Activated T-cell treated with anti-CD3 and anti-CD28 coated beads, Interleukin-2, amount 50 U/mL, for 72 hours (primary cell): ENCODE results near the gene TRIM66. TPM values are rescaled to one million over a fixed set of nuclear protein-coding genes. Genes with fewer than 3 reads are reported as not detected.
A peak's percentile ranks its signal among the peaks of the same experiment; 100 is the strongest.

ENCODE experiments used
- ATAC-seq, 2 donors: fragments of 150-1000 bp; cut with Tn5 transposase; replicated peaks in 1 of 2; 2 replicates each; pipeline ENCODE4 v1.10.0; 2021; ENCODE audit warnings: moderate library complexity in 2 of 2, mild to moderate bottlenecking in 1 of 2
- DNase-seq, 2 donors: peaks; one replicate each; pipeline ENCODE4 v3.0.0; 2021 to 2022; ENCODE audit warnings: mixed read lengths in 1 of 2
- H3K27ac Mint-ChIP-seq: one replicate; pipeline ENCODE4 v1.8.0; 2022; ENCODE audit warnings: mild to moderate bottlenecking, moderate library complexity, mixed read lengths
- H3K27me3 Mint-ChIP-seq: one replicate; pipeline ENCODE4 v1.8.0; 2022; ENCODE audit warnings: low read depth, mixed read lengths
- H3K36me3 Mint-ChIP-seq, 2 donors: one replicate each; pipeline ENCODE4 v1.8.0; 2022; ENCODE audit warnings: mixed read lengths in 2 of 2, mild to moderate bottlenecking in 1 of 2; ENCODE audit not compliant: insufficient read depth in 2 of 2
- H3K4me1 Mint-ChIP-seq: one replicate; pipeline ENCODE4 v1.8.0; 2022; ENCODE audit warnings: low read depth, mixed read lengths
- H3K4me3 Mint-ChIP-seq, 2 donors: one replicate each; pipeline ENCODE4 v1.8.0; 2022; ENCODE audit warnings: mild to moderate bottlenecking in 2 of 2, mixed read lengths in 2 of 2, moderate library complexity in 2 of 2
- H3K9me3 Mint-ChIP-seq, 2 donors: one replicate each; pipeline ENCODE4 v1.8.0; 2022; ENCODE audit warnings: mixed read lengths in 2 of 2
- total RNA-seq, 2 donors: library from RNA; stranded (reverse); gene quantifications; one replicate each; pipeline ENCODE4 v1.2.3, GENCODE V29; 2022

Gene TRIM66
- total RNA-seq, 2 donors from 2014 or later = 26.4 to 30.2 TPM

DNA sequence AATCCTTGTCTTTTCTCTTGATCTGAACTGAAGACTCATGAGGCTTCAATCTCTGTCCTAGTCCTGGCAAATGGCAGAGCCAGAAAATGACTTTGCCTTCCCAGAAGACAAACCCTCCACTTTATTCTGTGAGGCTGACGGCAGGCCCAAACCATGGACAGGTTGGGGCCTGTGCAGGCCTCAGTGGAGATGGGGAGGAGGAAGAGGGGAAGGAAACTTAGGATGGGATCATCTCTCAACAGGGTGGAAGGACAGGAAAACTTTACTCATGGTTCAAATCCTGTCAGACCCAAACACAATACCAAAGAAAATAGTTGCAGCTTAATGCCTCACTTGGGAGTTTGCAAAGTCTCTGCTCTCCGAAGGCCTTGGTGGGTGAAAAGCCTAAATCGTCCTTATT is 10.0 kb upstream of the TRIM66 start:
- no peaks in the 10 kb centered on the region for H3K9me3 Mint-ChIP-seq
- no peak for ATAC-seq
- peaks cover 0 to 9% of the 10 kb centered on the region in 2 donors for H3K36me3 Mint-ChIP-seq
- peaks cover 41% of the 10 kb centered on the region for H3K4me1 Mint-ChIP-seq
- H3K27ac Mint-ChIP-seq = no peak overlapping the region
- no peak overlapping the region for H3K4me3 Mint-ChIP-seq
- DNase-seq = no peak
- no peaks in the 10 kb centered on the region for H3K27me3 Mint-ChIP-seq

DNA sequence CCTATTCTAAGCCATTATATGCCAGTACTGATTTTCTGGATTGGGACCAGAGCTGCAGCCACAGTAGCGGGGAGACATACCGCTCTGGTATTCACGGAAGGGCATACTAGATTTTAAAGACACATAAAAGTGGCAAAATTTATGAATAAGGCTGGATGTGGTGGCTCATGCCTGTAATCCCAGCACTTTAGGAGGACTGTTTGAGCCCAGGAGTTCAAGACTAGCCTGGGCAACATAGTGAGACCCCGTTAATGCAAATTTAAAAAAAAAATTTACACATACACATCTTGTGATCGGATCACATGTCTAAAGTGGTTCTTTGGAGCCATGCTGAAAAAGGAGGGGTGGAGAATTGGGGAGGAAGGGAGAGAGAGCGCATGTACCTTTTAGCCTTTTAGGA is 9.1 kb upstream of the TRIM66 start:
- H3K27ac Mint-ChIP-seq = no peak overlapping the region
- no peak for DNase-seq
- peaks cover 2 to 10% of the 10 kb centered on the region in 2 donors for H3K36me3 Mint-ChIP-seq
- H3K9me3 Mint-ChIP-seq = no peaks in the 10 kb centered on the region
- no peak for ATAC-seq
- H3K4me3 Mint-ChIP-seq = no peak overlapping the region
- H3K4me1 Mint-ChIP-seq = peaks cover 49% of the 10 kb centered on the region
- no peaks in the 10 kb centered on the region for H3K27me3 Mint-ChIP-seq

DNA sequence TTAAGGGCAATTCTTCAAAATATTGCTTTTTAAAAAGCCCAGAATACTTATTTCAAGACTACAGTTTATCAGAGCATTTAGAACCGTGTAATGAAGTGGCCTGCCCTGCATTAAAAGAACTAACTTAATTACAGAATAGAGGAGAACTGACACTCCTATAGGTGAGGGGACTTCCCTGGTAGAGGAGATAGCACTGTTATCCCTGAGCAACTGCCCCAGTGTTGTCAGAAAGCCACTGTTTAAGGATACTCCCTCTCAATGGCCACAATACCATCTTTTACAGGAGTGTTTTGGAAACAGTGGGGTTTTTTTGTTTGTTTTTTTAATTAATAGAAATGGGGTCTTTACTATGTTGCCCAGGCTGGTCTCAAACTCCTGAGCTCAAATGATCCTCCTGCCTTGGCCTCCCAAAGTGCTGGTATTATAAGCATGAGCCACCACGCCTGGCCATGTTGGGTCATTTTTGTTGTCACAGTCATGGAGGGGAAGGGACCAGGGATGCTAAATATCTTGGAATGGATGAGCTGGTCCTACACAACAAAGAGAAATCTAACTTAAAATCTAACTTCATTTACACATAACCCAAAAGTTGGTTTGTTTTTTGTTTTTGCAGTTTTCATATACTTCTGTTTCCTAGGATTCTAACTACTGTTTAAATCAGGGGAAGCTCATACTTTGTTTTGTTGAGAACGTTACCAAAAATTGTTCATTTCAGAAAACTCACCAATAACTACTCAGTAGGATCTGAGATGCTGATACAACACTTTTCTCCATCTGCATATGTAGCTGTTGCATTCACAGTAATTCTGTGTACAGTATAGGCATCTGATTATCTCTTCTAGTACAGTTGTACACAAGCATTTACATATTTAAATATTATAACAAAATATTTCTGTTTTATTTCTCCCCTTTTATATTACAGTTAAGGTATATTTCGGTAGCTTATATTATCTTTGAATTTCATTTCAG is 8.2 kb upstream of the TRIM66 start:
- Mint-ChIP-seq H3K36me3 (peaks cover 2 to 17% of the 10 kb centered on the region in 2 donors), H3K4me3 (peak overlapping the region; percentile 95 to 96), H3K27ac (peak overlapping the region; percentile 96), H3K9me3 (no peaks in the 10 kb centered on the region), H3K27me3 (no peaks in the 10 kb centered on the region), H3K4me1 (peaks cover 58% of the 10 kb centered on the region)
- no peak for DNase-seq
- no peak for ATAC-seq

DNA sequence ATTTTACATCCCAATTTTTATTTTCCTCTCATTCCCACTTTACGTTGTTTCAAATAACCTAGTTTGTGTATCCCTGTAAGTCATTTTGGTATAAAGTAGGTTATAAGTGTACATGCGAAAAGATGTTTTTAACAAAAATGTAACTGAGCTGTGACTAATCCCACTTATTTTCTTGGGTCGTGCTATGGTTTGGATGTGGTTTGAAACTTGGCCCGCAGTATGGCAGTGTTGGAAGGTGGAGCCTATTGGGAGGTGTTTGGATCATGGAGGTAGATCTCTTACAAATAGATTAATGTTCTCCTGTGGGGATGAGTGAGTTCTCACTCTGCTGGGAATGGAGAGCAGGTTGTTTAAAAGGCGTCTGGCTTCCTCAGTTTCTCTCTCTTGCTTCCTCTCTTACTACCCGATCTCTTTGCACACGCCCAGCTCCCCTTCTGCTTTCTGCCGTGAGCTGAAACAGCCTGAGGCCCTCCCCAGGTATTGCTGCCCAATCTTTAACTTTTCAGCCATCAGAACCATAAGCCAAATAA is 7.3 kb upstream of the TRIM66 start:
- Mint-ChIP-seq H3K9me3 (no peaks in the 10 kb centered on the region), H3K4me3 (peak overlapping the region; percentile 95 to 96), H3K4me1 (peaks cover 67% of the 10 kb centered on the region), H3K27ac (peak overlapping the region; percentile 97), H3K36me3 (peaks cover 6 to 24% of the 10 kb centered on the region in 2 donors), H3K27me3 (no peaks in the 10 kb centered on the region)
- DNase-seq (no peak), ATAC-seq (no peak)

DNA sequence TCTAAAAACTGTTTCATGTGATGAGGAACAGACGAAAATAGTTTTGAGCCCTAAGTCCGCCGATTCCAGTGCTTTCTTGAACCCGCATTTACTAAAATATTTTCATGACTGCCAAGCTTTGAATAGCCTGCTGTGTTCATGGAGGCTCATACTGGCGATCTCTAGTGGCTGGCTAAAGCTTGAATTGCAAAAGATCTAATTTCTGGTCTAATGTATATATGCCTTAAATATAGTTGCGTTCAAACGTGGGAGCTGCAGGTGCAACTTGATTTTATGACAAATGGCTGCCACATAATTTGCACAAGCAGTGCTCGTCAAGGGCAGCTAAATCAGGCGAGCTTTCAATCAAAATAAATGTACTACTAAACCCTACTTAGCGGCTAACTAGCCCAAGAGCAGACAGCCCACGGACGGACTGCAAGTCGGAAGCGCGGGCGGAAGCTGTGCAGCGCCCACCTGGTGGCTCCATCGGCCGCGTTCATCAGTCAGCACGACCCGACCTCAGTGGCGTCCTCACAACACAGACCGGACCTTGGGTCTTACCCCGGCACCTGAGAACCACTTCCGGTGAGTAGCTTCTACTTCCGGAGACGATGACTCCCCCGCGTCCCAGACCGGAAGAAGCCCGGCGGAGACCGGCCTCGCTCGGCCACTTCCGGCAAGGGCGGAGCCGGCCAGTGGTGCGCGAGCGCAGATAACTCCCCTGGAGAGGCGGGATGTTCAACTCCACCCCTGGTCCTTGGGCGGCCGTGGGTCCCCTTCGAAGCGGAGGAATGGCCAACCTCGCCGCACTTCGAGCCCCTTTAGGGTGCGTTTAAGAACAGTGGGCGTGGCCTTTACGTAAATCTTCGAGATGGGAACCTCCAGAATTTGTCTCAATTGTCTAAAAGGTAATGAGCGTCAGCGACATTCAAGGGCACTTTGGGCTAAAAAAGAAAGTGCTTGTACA is 6.2 kb upstream of the TRIM66 start:
- Mint-ChIP-seq H3K4me1 (peaks cover 78% of the 10 kb centered on the region), H3K9me3 (no peaks in the 10 kb centered on the region), H3K27ac (peak overlapping the region; percentile 97), H3K4me3 (peak overlapping the region; percentile 95 to 96), H3K27me3 (no peaks in the 10 kb centered on the region), H3K36me3 (peaks cover 11 to 33% of the 10 kb centered on the region in 2 donors)
- ATAC-seq (peak; percentile 95 to 96), DNase-seq (peak; percentile 91 to 92)

DNA sequence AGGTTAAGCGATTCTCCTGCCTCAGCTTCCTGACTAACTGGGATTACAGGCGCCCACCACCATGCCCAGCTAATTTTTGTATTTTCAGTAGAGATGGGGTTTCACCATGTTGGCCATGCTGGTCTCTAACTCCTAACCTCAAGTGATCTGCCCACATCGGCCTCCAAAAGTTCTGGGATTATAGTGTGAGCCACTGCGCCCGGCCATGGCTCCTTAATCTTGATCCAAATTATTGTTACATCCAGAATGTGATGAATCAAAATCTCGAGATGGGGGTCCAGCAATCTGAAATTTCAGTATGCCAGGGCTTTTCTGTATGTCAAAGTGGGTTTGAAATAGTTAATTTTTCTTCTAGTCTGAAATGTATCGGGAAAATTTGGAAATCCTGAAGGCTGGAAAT is 3.9 kb upstream of the TRIM66 start:
- no peak for ATAC-seq
- Mint-ChIP-seq H3K9me3 (no peaks in the 10 kb centered on the region), H3K27me3 (no peaks in the 10 kb centered on the region), H3K4me3 (peak overlapping the region in 1 of 2 donors; percentile 95), H3K27ac (peak overlapping the region; percentile 96), H3K4me1 (peaks cover 87% of the 10 kb centered on the region), H3K36me3 (peaks cover 18 to 41% of the 10 kb centered on the region in 2 donors)
- DNase-seq = no peak

DNA sequence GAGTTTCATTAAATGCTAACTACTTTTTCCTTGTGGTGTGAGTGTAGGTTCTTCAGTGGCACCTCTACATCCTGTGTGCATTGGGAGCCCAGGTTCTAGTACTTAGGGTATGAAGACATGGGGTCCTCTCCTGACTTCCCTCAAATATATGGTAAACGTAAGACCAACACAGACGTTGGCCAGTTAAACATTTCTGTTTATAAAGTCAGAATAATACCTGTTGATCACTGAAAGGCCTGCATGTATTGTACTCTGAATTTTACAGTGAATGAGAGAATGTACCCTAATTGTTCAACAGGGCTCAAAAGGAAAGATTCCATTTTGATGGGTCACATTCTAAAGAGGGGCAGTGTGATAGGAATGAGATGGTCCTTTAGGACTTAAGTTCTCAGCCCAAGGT is 3.4 kb upstream of the TRIM66 start:
- H3K27me3 Mint-ChIP-seq = no peaks in the 10 kb centered on the region
- DNase-seq (no peak), ATAC-seq (no peak)
- H3K9me3 Mint-ChIP-seq = peaks cover 0 to under 1% of the 10 kb centered on the region in 2 donors
- peak overlapping the region; percentile 96 for H3K27ac Mint-ChIP-seq
- H3K4me3 Mint-ChIP-seq = peak overlapping the region; percentile 89 to 94
- peaks cover 88% of the 10 kb centered on the region for H3K4me1 Mint-ChIP-seq
- peaks cover 19 to 42% of the 10 kb centered on the region in 2 donors for H3K36me3 Mint-ChIP-seq

DNA sequence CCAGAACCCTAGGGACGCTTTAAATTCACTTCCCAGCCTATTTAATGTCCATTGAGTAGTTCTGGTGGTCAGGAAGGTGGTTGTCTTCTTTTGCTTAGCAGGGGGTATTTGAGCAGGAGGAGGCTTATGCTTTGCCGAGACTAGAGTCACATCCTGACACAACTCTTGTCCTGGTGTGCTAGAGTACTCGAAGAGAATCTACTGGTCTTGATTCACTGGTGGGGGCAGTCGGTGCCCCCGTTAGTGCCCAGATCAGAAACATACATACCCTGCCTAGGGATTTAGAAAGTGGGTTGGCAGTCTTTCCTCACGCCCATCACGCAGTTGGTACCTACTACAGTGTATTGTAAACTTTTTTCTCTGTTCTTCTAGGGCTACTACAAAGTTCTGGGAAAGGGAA is 2.8 kb upstream of the TRIM66 start:
- Mint-ChIP-seq H3K27ac (peak overlapping the region; percentile 96), H3K9me3 (peaks cover 0 to 4% of the 10 kb centered on the region in 2 donors), H3K27me3 (no peaks in the 10 kb centered on the region), H3K4me3 (peak overlapping the region; percentile 89 to 94), H3K36me3 (peaks cover 23 to 47% of the 10 kb centered on the region in 2 donors), H3K4me1 (peaks cover 88% of the 10 kb centered on the region)
- ATAC-seq (no peak), DNase-seq (no peak)

DNA sequence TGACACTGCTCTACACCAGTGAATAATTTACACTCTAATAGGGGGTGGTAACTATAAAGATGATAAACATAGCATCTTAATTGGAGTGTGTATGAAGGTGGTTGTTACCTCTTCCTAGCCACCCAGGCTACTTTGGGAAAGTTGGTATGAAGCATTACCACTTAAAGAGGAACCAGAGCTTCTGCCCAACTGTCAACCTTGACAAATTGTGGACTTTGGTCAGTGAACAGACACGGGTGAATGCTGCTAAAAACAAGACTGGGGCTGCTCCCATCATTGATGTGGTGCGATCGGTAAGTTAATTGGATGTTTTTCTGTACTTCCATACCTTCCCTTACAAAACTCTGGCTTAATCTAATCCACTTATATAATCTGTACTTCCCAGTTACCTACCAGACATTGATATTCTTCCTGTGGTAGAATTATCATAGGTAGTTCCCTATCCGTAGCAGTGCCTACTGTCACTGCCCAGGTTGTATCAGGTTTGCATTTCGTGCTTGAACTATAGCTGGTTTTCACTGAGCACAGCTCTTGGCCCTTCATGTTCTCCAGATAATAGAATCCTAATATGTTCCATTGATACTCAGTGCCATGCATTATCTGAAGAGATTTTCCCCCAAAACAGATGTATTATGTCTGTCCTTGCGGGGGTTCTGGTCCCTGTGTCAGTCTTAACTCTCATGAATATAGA is 2.3 kb upstream of the TRIM66 start:
- H3K4me3 Mint-ChIP-seq = peak overlapping the region; percentile 89 to 94
- H3K27ac Mint-ChIP-seq = peak overlapping the region; percentile 96
- H3K36me3 Mint-ChIP-seq = peaks cover 26 to 47% of the 10 kb centered on the region in 2 donors
- H3K9me3 Mint-ChIP-seq = peaks cover 0 to 4% of the 10 kb centered on the region in 2 donors
- ATAC-seq (no peak), DNase-seq (no peak)
- H3K27me3 Mint-ChIP-seq = no peaks in the 10 kb centered on the region
- peaks cover 84% of the 10 kb centered on the region for H3K4me1 Mint-ChIP-seq

DNA sequence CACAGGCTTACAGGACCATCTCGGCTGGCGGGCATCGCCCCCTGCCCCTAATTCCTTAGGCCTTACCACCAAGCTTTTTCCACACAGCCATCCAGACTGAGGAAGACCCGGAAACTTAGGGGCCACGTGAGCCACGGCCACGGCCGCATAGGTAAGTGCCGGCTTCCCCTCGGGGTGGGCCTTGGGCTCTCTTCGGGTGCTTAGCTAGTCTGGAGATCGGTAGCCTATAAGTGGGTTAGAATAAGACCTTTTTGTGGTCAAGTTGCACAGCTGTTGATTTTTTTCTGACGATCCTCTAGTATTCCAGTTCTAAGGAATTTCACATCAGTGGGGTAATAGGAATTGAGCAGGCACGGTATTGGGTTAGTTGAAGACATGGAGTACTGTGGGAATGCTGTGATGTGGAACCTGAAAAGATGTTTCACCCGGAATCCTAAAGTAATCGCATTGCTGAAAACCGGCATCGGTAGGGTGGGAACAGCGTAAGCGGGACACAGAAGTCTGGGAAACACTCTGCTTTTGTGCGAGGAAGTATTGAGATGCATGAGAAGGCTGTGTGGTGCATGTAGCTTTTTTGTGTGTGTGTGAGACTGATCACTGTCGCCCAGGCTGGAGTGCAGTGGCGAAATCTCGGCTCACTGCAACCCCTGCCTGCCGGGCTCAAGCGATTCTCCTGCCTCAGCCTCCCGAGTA is 796 bp upstream of the TRIM66 start:
- peak overlapping the region; percentile 96 for H3K27ac Mint-ChIP-seq
- ATAC-seq (peak in 1 of 2 donors; percentile 9), DNase-seq (peak in 1 of 2 donors; percentile 41)
- peak overlapping the region; percentile 89 to 94 for H3K4me3 Mint-ChIP-seq
- H3K27me3 Mint-ChIP-seq = no peaks in the 10 kb centered on the region
- peaks cover 71% of the 10 kb centered on the region for H3K4me1 Mint-ChIP-seq
- H3K9me3 Mint-ChIP-seq = peaks cover 0 to 4% of the 10 kb centered on the region in 2 donors
- peaks cover 26 to 45% of the 10 kb centered on the region in 2 donors for H3K36me3 Mint-ChIP-seq

DNA sequence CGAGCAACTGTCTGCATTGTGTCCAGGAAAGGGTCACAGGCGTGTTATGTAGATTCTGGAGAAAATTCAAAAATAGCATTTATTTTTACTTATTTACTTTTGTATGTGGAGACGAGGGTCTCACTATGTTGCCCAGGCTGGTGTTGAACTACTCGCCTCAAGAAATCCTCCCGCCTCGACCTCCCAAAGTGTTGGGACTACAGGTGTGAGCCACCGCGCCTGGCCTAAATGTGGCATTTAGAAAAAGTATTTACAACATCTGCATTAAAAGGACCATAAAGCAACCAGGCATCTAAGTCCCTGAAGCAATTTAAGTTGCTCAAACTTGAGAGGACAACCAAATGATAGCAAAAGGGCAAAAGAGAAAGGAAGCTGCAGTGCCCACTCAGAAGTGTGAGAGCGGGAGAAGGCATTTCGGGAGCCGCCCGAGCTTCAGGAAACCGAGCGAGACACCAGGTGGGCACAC is 595 bp downstream of the TRIM66 start:
- Mint-ChIP-seq H3K9me3 (peaks cover 0 to 4% of the 10 kb centered on the region in 2 donors), H3K36me3 (peaks cover 26 to 41% of the 10 kb centered on the region in 2 donors), H3K4me1 (peaks cover 57% of the 10 kb centered on the region), H3K27me3 (no peaks in the 10 kb centered on the region), H3K27ac (peak overlapping the region; percentile 96), H3K4me3 (peak overlapping the region; percentile 89 to 94)
- ATAC-seq (no peak), DNase-seq (no peak)
